Pancreas (tissue), 10 donors: ENCODE results near the gene RAPGEF5. TPM values are rescaled to one million over a fixed set of nuclear protein-coding genes. Genes with fewer than 3 reads are reported as not detected.

ENCODE experiments used
- ATAC-seq, 4 donors: fragments of 200-7000 bp; cut with Tn5 transposase; one replicate each; pipeline versions ENCODE4 v1.8.0 to v1.9.1; 2020; ENCODE audit warnings: mild to moderate bottlenecking in 4 of 4, moderate library complexity in 4 of 4
- DNase-seq, 6 donors: peaks; one replicate each; pipeline ENCODE4 v3.0.0-alpha.2; 2020
- FAIRE-seq: peaks from 2 replicates; lab custom pipeline; 2012; peaks lifted over from hg19 to GRCh38; lab: Jason Lieb, UNC
- H3K27ac ChIP-seq, 4 donors: fragments of 200-600 bp; sonication (generic); 1 replicate in 3 of 4; 2 replicates in 1 of 4; pipeline versions ENCODE4 v1.5.0 to v1.8.0; 2020
- H3K27me3 ChIP-seq, 4 donors: fragments of 200-600 bp; one replicate each; pipeline ENCODE4 v1.8.0; 2021
- H3K36me3 ChIP-seq, 3 donors: fragments of 200-600 bp; sonication (generic) in 1 of 3; one replicate each; pipeline versions ENCODE4 v1.5.0 to v1.8.0; 2020 to 2021
- H3K4me1 ChIP-seq, 3 donors: fragments of 200-600 bp; one replicate each; pipeline ENCODE4 v1.8.0; 2021
- H3K4me3 ChIP-seq, 4 donors: fragments of 200-600 bp; sonication (generic) in 2 of 4; one replicate each; pipeline versions ENCODE4 v1.5.0 to v1.8.0; 2020 to 2021
- H3K9me3 ChIP-seq, 4 donors: fragments of 200-600 bp; one replicate each; pipeline ENCODE4 v1.8.0; 2021
- CTCF ChIP-seq, 4 donors: fragments of 200-600 bp; sonication (generic) in 3 of 4; IDR thresholded peaks; one replicate each; pipeline versions ENCODE4 v1.5.0 to v1.8.0; 2021; ENCODE audit warnings: antibody characterized with exemption in 4 of 4
- WGBS, 2 donors: extraction: QIAGEN DNeasy Blood & Tissue Kit; methylation state at CpG; one replicate each; pipeline ENCODE4 v1.1.7; 2013; 5-methylcytosine and 5-hydroxymethylcytosine counted together
- intact Hi-C, 3 donors: fragments of 100-400 bp; cut with DNase I; formaldehyde crosslinking; loops; one replicate each; pipeline versions ENCODE4 v1.11.1 to v1.14.2; 2022
- polyA plus RNA-seq, 2 donors: library from polyadenylated mRNA; stranded (reverse); fragments of 200-250 nt; gene quantifications; one replicate each; pipeline ENCODE4 v1.2.3, GENCODE V29; 2013
- total RNA-seq, 6 donors: library from RNA; stranded (reverse); fragmentation: NEBNext Ultra II Directional in 4 of 6; extraction: Animal tissue kit (Norgen Biotek cat#: 25700) in 4 of 6; gene quantifications; one replicate each; pipeline versions ENCODE4 v1.2.1 to v1.2.4, GENCODE V29; 2021 to 2023
- donor health status: healthy with polysubstance abuse.
- donor health status: DM: no; HTN: no; CAD: no; lungs with moderate emphysema.
- donor health status: DM: no; HTN: no; CAD: no.
- donor health status: control.
- donor health status: control.
- donor health status: Bipolar disorder and iron deficiency.
- donor health status: DM: yes; HTN: yes; CAD: no.
- donor health status: DM: no; HTN: no; CAD: no.
- donor health status: DM: no; HTN: no; CAD: no.
- donor health status: DM: yes; HTN: yes; CAD: no.

RAPGEF5 gene
- total and polyA plus RNA-seq, 8 donors: 7.5 to 38.9 (median 29.1) TPM

DNA sequence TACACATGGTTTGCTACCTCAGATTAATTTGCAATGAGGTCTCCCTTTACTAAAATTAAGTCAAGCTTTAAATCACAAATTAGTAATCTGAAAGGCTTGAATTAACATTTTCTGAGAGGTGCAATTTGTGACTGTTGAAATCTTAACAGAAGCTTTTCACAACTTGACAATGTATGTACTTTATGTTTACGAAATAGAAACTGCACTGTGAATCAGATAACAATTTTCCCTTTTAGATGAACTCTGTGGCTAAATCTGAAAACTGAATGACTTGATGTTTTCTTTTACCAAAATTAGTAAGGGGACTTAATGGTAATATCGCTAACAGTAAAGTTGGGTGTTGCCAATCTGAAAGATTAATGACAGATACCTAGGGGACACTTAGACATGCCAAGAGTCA, 197.6 kb downstream of the RAPGEF5 start:
- DNase-seq: no peak
- Histone ChIP-seq H3K27me3 (no peaks in the 10 kb centered on the region), H3K36me3 (peaks cover 0 to 27% (median 9%) of the 10 kb centered on the region in 3 donors), H3K9me3 (no peaks in the 10 kb centered on the region), H3K4me3 (no peak overlapping the region), H3K4me1 (no peaks in the 10 kb centered on the region), H3K27ac (no peak overlapping the region)
- intact Hi-C loops: no loop called here
- no peak for FAIRE-seq
- no peak for TF ChIP-seq CTCF (IDR thresholded peaks at IDR 0.05)
- no peak for ATAC-seq
- WGBS, 2 donors: 46 to 47% methylated on average over 2 of the region's 2 CpGs

- Histone ChIP-seq H3K9me3 (no peaks in the 10 kb centered on the region), H3K27ac (no peak overlapping the region), H3K4me1 (no peaks in the 10 kb centered on the region), H3K36me3 (peaks cover 0 to 29% (median 9%) of the 10 kb centered on the region in 3 donors), H3K4me3 (no peak overlapping the region), H3K27me3 (no peaks in the 10 kb centered on the region)
- intact Hi-C loops: no loop called here
- WGBS, 2 donors: 95 to 96% methylated on average over 9 of the region's 9 CpGs
- DNase-seq (no peak), FAIRE-seq (no peak), ATAC-seq (no peak)
- TF ChIP-seq CTCF (IDR thresholded peaks at IDR 0.05): no peak
These were observed 199.4 kb downstream of the RAPGEF5 start for GRCh38 chr7:22157552-22157951.

GRCh38 chr7:22156205-22156604, 200.7 kb downstream of the RAPGEF5 start:
- 81 to 87% methylated on average over 4 of the region's 4 CpGs for WGBS, 2 donors
- Histone ChIP-seq H3K27me3 (no peaks in the 10 kb centered on the region), H3K9me3 (no peaks in the 10 kb centered on the region), H3K4me1 (no peaks in the 10 kb centered on the region), H3K27ac (no peak overlapping the region), H3K36me3 (peaks cover 0 to 29% (median 9%) of the 10 kb centered on the region in 3 donors), H3K4me3 (no peak overlapping the region)
- TF ChIP-seq CTCF (IDR thresholded peaks at IDR 0.05): no peak
- FAIRE-seq (no peak), DNase-seq (no peak), ATAC-seq (peak in 2 of 4 donors; percentile 25 to 46)
- intact Hi-C loops: no loop called here

GRCh38 chr7:22154143-22154529, 202.8 kb downstream of the RAPGEF5 start:
- Histone ChIP-seq H3K27ac (no peak overlapping the region), H3K27me3 (no peaks in the 10 kb centered on the region), H3K4me3 (no peak overlapping the region), H3K9me3 (no peaks in the 10 kb centered on the region), H3K36me3 (peaks cover 0 to 25% (median 9%) of the 10 kb centered on the region in 3 donors), H3K4me1 (no peaks in the 10 kb centered on the region)
- no peak for DNase-seq
- 68 to 77% methylated on average over 2 of the region's 2 CpGs for WGBS, 2 donors
- no peak for FAIRE-seq
- TF ChIP-seq CTCF (IDR thresholded peaks at IDR 0.05): no peak
- no peak for ATAC-seq
- intact Hi-C loops: no loop called here

- Histone ChIP-seq H3K27me3 (no peaks in the 10 kb centered on the region), H3K9me3 (no peaks in the 10 kb centered on the region), H3K27ac (no peak overlapping the region), H3K36me3 (peaks cover 0 to 25% (median 13%) of the 10 kb centered on the region in 3 donors), H3K4me1 (no peaks in the 10 kb centered on the region), H3K4me3 (no peak overlapping the region)
- 85 to 87% methylated on average over 8 of the region's 8 CpGs for WGBS, 2 donors
- FAIRE-seq: no peak
- TF ChIP-seq CTCF (IDR thresholded peaks at IDR 0.05): no peak
- no peak for ATAC-seq
- intact Hi-C loops: no loop called here
- no peak for DNase-seq
These were observed 203.4 kb downstream of the RAPGEF5 start for GRCh38 chr7:22153432-22154142.
